B cell (primary cell): ENCODE results near the gene HPD.

Experiments used
- CTCF ChIP-seq: fragments of 200-600 bp; IDR thresholded peaks from one replicate; pipeline ENCODE4 v1.8.0; 2022; ENCODE audit warnings: antibody characterized with exemption, mild to moderate bottlenecking
- EZH2 ChIP-seq: IDR thresholded peaks from 2 replicates; pipeline ENCODE4 v1.6.1; 2012; ENCODE audit warnings: borderline replicate concordance, low read depth, mild to moderate bottlenecking, moderate library complexity, low read length; ENCODE audit not compliant: insufficient read depth, poor library complexity, severe bottlenecking

- TF ChIP-seq CTCF (no peak), EZH2 (no peak)
Observed at GRCh38 chr12:121800694-121801594, 57.7 kb downstream of the HPD start.
